Lower leg skin (tissue), 4 donors: ENCODE measurements around the gene OTX1. TPM values are rescaled to one million over a fixed set of nuclear protein-coding genes. Genes with fewer than 3 reads are reported as not detected.
"Not testable (repeated sequence)": the region's sequence is repeated elsewhere in the genome, so short reads cannot be mapped to it uniquely, and the experiment has no call there.

Experiments
- DNase-seq, 2 donors: peaks; one replicate each; pipeline ENCODE4 v3.0.0-alpha.2; 2019; ENCODE audit warnings: low spot score in 2 of 2
- H3K4me3 ChIP-seq: fragments of 200-600 bp; sonication (generic); 2 replicates; pipeline ENCODE4 v1.5.1; 2017; ENCODE audit warnings: mild to moderate bottlenecking, low read depth; ENCODE audit not compliant: poor library complexity, severe bottlenecking
- POLR2A ChIP-seq, 2 donors: fragments of 450-650 bp; IDR thresholded peaks; one replicate each; pipeline ENCODE4 v1.6.1; 2016 to 2017; ENCODE audit warnings: antibody characterized with exemption in 2 of 2, mild to moderate bottlenecking in 1 of 2, moderate library complexity in 1 of 2
- WGBS, 2 donors: methylation state at CpG; one replicate each; pipeline ENCODE4 v1.1.5; 2018; 5-methylcytosine and 5-hydroxymethylcytosine counted together
- intact Hi-C: fragments of 100-400 bp; cut with DNase I; formaldehyde crosslinking; loops from one replicate; pipeline ENCODE4 v1.15.0; 2023; ENCODE audit warnings: low total_unique reads
- total RNA-seq, 4 donors: library from RNA; depleted of rRNA; stranded (reverse); fragments of >200 nt; gene quantifications; one replicate each; pipeline ENCODE4 v1.1.0, GENCODE V29; 2016
- TF ChIP-seq, protein P1 (sequence below), 3 donors: fragments of 450-650 bp; IDR thresholded peaks; one replicate each; pipeline ENCODE4 v1.5.1; 2016; ENCODE audit warnings: antibody characterized with exemption in 3 of 3, mild to moderate bottlenecking in 3 of 3, moderate library complexity in 2 of 3

OTX1 gene
- total RNA-seq, 4 donors from 2014 or later: 5.3 to 9.2 (median 8.0) TPM

DNA sequence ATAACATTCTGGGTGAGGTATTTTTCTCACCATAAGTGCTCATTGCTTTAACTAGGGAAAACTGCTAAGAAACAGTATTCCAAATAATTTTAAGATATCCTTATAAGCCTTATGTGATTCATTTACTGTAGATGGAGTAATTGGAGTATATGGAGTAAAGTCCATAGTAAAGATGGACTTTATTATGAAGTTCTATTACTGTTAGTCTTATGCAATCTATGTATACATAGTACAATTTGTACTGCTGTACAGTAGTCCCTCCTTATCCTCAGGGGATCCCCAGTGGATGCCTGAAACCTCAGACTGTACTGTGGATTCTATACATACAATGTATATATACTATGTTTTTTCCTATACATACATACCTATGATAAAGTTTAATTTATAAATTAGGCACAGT, 41.1 kb upstream of the OTX1 start:
- TF ChIP-seq, protein P1, sequence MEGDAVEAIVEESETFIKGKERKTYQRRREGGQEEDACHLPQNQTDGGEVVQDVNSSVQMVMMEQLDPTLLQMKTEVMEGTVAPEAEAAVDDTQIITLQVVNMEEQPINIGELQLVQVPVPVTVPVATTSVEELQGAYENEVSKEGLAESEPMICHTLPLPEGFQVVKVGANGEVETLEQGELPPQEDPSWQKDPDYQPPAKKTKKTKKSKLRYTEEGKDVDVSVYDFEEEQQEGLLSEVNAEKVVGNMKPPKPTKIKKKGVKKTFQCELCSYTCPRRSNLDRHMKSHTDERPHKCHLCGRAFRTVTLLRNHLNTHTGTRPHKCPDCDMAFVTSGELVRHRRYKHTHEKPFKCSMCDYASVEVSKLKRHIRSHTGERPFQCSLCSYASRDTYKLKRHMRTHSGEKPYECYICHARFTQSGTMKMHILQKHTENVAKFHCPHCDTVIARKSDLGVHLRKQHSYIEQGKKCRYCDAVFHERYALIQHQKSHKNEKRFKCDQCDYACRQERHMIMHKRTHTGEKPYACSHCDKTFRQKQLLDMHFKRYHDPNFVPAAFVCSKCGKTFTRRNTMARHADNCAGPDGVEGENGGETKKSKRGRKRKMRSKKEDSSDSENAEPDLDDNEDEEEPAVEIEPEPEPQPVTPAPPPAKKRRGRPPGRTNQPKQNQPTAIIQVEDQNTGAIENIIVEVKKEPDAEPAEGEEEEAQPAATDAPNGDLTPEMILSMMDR (IDR thresholded peaks at IDR 0.05): no peak
- TF ChIP-seq POLR2A (IDR thresholded peaks at IDR 0.05): no peak
- intact Hi-C loops: no loop called here
- DNase-seq: no peak
- H3K4me3 ChIP-seq: no peak overlapping the region

DNA sequence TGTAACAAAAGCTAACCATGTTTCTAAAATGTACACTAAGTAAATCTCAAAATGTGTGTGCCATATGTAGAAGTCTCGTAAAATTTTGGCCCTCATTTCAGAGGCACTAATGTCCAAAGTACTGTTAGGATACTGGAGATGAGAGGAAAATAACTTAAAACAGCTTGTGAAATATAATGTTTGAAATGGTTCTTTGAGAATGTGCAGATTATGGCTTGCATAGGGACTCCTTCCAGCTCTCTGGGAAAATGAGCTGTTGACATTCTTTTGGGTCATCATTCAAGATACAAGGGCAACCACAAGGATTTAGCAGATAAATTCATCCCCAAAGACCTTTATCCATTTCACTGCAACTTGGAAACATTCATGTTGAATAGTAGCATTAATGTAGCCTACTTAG, 38.1 kb upstream of the OTX1 start:
- TF ChIP-seq, protein P1 (IDR thresholded peaks at IDR 0.05): no peak
- no peak for TF ChIP-seq POLR2A (IDR thresholded peaks at IDR 0.05)
- WGBS, 2 donors: 87 to 89% methylated on average over 1 of the region's 1 CpG
- intact Hi-C loops: no loop called here
- H3K4me3 ChIP-seq: no peak overlapping the region
- DNase-seq: no peak

DNA sequence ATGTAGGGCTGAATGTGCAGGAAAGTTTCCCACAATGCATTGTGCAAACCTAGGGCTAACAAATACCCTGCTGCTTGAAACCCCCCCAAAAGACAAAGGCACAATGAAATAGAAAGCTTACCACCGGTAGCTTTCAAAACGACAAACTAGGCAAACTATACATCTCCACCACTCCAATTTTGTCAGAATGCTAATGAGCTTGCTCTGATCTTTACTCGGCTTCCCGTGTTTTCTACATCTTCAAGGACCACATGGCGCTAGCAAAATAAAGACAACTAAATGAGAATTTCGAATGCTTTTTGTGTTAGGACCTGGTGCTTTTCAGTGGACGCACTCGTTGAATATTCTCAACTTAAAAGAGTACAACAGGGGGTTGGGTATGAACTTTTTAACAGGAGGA, 37.2 kb upstream of the OTX1 start:
- no peak overlapping the region for H3K4me3 ChIP-seq
- DNase-seq: no peak
- intact Hi-C loops: no loop called here
- TF ChIP-seq POLR2A (IDR thresholded peaks at IDR 0.05): no peak
- TF ChIP-seq, protein P1 (IDR thresholded peaks at IDR 0.05): no peak
- 91 to 93% methylated on average over 8 of the region's 8 CpGs for WGBS, 2 donors

DNA sequence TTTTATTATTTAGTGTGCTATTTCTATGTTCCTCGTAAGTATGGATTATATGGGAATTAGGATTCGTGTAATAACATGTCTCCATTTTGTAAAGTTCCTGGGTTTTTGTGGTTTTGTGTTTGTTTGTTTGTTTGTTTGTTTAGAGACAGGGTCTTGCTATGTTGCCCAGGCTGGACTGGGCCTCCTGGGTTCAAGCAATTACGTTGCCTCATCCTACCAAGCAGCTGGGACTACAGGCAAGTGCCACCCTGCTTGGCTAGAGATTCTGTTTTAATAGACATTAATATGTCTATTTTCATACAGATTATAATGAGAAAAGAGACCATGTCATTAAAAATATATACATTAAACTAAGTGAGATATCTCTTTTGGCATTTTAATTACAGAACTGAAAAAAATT, 35.2 kb upstream of the OTX1 start:
- WGBS, 2 donors: 93 to 95% methylated on average over 3 of the region's 3 CpGs
- TF ChIP-seq, protein P1 (IDR thresholded peaks at IDR 0.05): no peak
- no peak for TF ChIP-seq POLR2A (IDR thresholded peaks at IDR 0.05)
- no peak overlapping the region for H3K4me3 ChIP-seq
- intact Hi-C loops: no loop called here
- no peak for DNase-seq

DNA sequence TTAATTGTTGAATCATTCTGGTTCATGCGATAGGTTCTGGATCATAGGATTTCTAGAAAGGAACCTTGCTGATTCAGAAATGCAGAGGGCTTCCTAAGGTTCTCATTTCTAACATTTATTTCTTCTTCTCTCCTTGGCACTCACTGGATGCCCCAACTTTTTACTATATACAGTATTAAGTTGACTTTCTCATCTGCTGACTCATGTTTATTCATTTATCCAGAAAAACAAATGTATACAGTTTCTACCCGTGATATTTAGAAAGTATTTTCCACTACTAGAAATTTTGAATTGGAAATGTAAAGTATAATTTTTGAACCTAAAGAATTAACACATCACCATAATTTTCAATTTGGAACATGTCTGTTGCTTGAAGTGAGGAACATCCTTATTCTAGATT, 32.2 kb upstream of the OTX1 start:
- no peak overlapping the region for H3K4me3 ChIP-seq
- no peak for TF ChIP-seq POLR2A (IDR thresholded peaks at IDR 0.05)
- TF ChIP-seq, protein P1 (IDR thresholded peaks at IDR 0.05): no peak
- intact Hi-C loops: no loop called here
- WGBS, 2 donors: 91 to 94% methylated on average over 2 of the region's 2 CpGs
- no peak for DNase-seq

DNA sequence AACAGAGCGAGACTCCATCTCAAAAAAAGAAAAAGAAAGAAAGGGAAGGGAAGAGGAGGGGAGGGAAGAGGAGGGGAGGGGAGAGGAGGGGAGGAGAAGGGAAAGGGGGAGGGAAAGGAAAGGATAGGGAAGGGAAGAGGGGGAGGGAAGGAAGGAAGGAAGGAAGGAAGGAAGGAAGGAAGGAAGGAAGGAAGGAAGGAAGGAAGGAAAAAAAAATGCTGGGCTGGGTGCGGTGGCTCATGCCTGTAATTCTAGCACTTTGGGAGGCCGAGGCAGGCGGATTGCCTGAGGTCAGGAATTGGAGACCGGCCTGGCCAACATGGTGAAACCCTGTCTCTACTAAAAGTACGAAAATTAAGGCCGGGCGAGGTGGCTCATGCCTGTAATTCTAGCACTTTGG, 30.9 kb upstream of the OTX1 start:
- WGBS, 2 donors: 95 to 96% methylated on average over 8 of the region's 8 CpGs
- H3K4me3 ChIP-seq, intact Hi-C loops, DNase-seq: not testable (repeated sequence)
